ENCODE data around the gene TEKT5.

GRCh38 chr16:10741844-10742243, 47.1 kb upstream of the TEKT5 start:
- no peak for TF ChIP-seq EGR1 (IDR thresholded peaks at IDR 0.05)
- no peak for TF ChIP-seq TEAD4 (IDR thresholded peaks at IDR 0.05)
- TF ChIP-seq RAD21 (IDR thresholded peaks at IDR 0.05; ENCODE audit: low read depth), result no peak
- TF ChIP-seq NFIC (IDR thresholded peaks at IDR 0.05), result no peak
- TF ChIP-seq EP300 (IDR thresholded peaks at IDR 0.05; ENCODE audit: borderline replicate concordance), result no peak
- no peak for TF ChIP-seq YY1 (IDR thresholded peaks at IDR 0.05; ENCODE audit: low read depth)
- no peak for TF ChIP-seq REST (IDR thresholded peaks at IDR 0.05; ENCODE audit: low read depth)
- no peak for TF ChIP-seq FOXM1 (IDR thresholded peaks at IDR 0.05; ENCODE audit: borderline replicate concordance, low read depth)
- no peak for TF ChIP-seq TAF1 (IDR thresholded peaks at IDR 0.05; ENCODE audit: low read depth)

Measured in Ishikawa (cell line).